GM12864 (cell line): ENCODE data around the gene FAM47C.
"Not testable (repeated sequence)": the region's sequence is repeated elsewhere in the genome, so short reads cannot be mapped to it uniquely, and the experiment has no call there.

ENCODE experiments used
- DNase-seq: peaks from one replicate; pipeline ENCODE4 v3.0.0-alpha.2; 2011; ENCODE audit warnings: low read depth
- H3K4me3 ChIP-seq: 2 replicates; pipeline ENCODE4 v1.5.1; 2011; ENCODE audit warnings: mild to moderate bottlenecking, low read depth, low read length, control low read depth
- CTCF ChIP-seq: IDR thresholded peaks from 2 replicates; pipeline ENCODE4 v1.5.1; 2011; ENCODE audit warnings: low read depth, mild to moderate bottlenecking, moderate library complexity, low read length, control low read depth, inconsistent platforms; ENCODE audit errors: missing control alignments

Gene FAM47C

GRCh38 chrX:37008182-37008581 is at the start of gene FAM47C:
Gene FAM47C, plus strand, starts transcription at chrX:37008366. Its CDS starts 45 bp downstream, at chrX:37008411.
- not testable (repeated sequence) for DNase-seq, H3K4me3 ChIP-seq

- no peak for DNase-seq
- TF ChIP-seq CTCF: no peak
- H3K4me3 ChIP-seq: no peak overlapping the region
These were observed 46.6 kb upstream of the FAM47C start for GRCh38 chrX:36961590-36961989.

GRCh38 chrX:36963069-36963808 is 44.9 kb upstream of the FAM47C start:
- TF ChIP-seq CTCF: no peak
- no peak for DNase-seq

GRCh38 chrX:36963852-36964251 is 44.3 kb upstream of the FAM47C start:
- DNase-seq: no peak
- no peak for TF ChIP-seq CTCF
- no peak overlapping the region for H3K4me3 ChIP-seq

More at GRCh38 chrX:36963069-36963808, 44.9 kb upstream of the FAM47C start:
- H3K4me3 ChIP-seq: no peak overlapping the region

- DNase-seq: no peak
- H3K4me3 ChIP-seq: no peak overlapping the region
- TF ChIP-seq CTCF: no peak
These were observed 34.6 kb upstream of the FAM47C start for GRCh38 chrX:36973575-36973974.

- H3K4me3 ChIP-seq: no peak overlapping the region
- DNase-seq: no peak
- no peak for TF ChIP-seq CTCF
These were observed 33.3 kb upstream of the FAM47C start for GRCh38 chrX:36974911-36975310.

- no peak for TF ChIP-seq CTCF
- no peak for DNase-seq
- H3K4me3 ChIP-seq: no peak overlapping the region
These were observed 29.3 kb upstream of the FAM47C start for GRCh38 chrX:36978886-36979285.
